DMS79 treated with DMSO at 0.1 percent for 48 hours (cell line): ENCODE data around the gene RRP36.
A peak's percentile ranks its signal among the peaks of the same experiment; 100 is the strongest.

ENCODE experiments used
- DNase-seq: peaks from one replicate; lab custom pipeline; 2025; lab: John Stamatoyannopoulos, UW

The RRP36 gene

GRCh38 chr6:43007126-43007525, 14.3 kb upstream of the RRP36 start:
- DNase-seq, result no peak

DNA sequence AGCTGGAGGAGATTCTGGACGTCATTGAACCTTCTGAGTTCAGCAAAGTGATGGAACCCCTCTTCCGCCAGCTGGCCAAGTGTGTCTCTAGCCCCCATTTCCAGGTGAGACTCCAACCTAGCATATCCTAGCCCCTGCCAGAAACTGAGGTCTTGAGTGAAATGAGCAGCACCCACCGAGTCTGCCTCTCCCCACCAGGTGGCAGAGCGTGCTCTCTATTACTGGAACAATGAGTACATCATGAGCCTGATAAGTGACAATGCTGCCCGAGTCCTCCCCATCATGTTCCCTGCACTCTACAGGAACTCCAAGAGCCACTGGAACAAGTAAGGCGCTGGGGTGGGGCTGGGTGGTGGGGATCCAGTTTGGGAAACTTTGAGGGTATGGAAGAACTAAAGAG, 12.3 kb upstream of the RRP36 start:
- DNase-seq, result no peak

DNA sequence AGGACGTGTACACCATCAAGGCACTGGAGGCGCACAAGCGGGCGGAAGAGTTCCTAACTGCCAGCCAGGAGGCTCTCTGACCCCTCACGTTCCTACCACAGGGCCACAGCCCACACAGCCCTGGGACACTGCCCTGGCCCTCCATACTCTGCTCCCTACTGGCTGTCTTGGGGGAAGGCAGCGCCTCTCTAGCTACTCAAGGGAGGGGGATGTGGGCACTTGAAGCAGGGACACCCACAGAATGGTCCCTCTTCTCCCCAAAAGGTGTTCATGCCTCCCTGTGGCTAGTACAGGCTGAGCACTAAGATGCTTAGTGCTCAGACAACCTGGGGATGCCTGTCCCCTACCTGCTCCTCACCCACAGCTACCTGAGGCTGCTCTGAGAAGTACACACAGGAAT, 10.2 kb upstream of the RRP36 start:
- no peak for DNase-seq

- no peak for DNase-seq
These were observed 9.1 kb upstream of the RRP36 start for GRCh38 chr6:43012364-43012763.

GRCh38 chr6:43013097-43013842, 8.2 kb upstream of the RRP36 start:
- DNase-seq, result no peak

- DNase-seq, result peak; percentile 99
These were observed 7.5 kb upstream of the RRP36 start, which contains the start of the genes KLHDC3 and MEA1 for GRCh38 chr6:43013843-43014433. Gene KLHDC3 (plus strand): TSS chr6:43014249. CDS start chr6:43017193, 2,944 bp downstream. Gene MEA1 (minus strand): TSS chr6:43013946. CDS start chr6:43013813, 133 bp downstream.

DNA sequence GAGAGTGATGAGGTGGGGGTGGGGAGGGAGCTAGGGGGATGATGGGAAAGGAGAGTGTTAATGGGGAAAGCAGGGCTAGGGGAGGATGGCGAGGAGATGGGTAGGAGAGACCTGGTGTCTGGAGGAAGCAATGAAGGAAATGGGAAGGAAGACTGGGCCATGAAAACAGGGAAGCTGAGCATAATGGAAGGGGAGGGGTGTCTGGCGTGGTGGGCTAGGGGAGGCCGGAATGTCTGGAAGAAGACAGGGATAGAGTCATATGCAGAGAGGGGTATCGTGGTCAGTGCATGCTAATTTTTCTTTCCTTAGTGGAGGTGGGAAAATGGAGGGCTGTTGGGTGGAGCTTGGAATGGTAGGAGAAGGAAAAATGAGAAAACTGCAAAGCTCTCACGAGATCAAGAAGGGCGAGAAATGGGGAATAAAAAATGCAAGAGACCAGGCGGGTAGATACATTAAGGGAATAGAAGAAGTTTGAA, 7.0 kb upstream of the RRP36 start:
- DNase-seq, result peak; percentile 41

- no peak for DNase-seq
These were observed 5.1 kb upstream of the RRP36 start for GRCh38 chr6:43016176-43016942.

- DNase-seq, result no peak
These were observed 4.5 kb upstream of the RRP36 start for GRCh38 chr6:43016943-43017334.

GRCh38 chr6:43019152-43019551, 2.3 kb upstream of the RRP36 start:
- DNase-seq, result no peak

GRCh38 chr6:43020052-43020705, 1.2 kb upstream of the RRP36 start:
- no peak for DNase-seq

GRCh38 chr6:43020847-43021246, 576 bp upstream of the RRP36 start:
- no peak for DNase-seq

GRCh38 chr6:43024436-43024835, 3.0 kb downstream of the RRP36 start:
- DNase-seq, result no peak

DNA sequence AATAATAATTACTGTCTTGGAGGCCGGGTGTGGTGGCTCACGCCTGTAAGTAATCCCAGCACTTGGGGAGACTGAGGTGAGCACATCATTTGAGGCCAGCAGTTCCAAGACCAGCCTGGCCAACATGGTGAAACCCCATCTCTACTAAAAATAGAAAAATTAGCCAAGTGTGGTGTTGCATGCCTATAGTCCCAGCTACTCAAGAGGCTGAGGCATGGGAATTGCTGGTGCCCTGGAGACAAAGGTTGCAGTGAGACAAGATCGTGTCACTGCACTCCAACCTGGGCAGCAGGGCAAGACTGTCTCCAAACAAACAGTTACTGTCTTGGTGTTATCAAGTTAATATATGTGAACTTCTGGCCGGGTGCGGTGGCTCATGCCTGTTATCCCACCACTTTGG, 4.9 kb downstream of the RRP36 start:
- no peak for DNase-seq

DNA sequence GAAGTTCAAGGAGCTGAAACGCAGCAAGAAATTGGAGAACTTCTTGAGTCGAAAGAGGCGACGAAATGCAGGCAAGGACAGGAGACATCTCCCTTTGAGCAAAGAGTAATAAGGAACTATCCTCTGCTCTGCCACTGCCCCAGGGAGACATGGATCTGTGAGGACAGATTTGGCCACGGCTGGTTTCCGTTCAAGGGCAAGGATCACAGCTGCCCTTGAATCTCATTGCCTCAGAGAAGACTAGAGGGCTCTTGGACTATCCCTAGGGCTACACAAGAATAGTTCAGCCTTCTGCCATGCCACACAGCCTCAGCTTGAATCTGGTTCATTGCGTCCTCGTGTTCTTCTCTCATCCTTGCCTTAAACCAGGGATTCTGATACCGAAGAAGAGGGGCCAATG, 7.7 kb downstream of the RRP36 start:
- DNase-seq, result no peak

- DNase-seq, result no peak
These were observed 10.9 kb downstream of the RRP36 start for GRCh38 chr6:43032326-43032725.

DNA sequence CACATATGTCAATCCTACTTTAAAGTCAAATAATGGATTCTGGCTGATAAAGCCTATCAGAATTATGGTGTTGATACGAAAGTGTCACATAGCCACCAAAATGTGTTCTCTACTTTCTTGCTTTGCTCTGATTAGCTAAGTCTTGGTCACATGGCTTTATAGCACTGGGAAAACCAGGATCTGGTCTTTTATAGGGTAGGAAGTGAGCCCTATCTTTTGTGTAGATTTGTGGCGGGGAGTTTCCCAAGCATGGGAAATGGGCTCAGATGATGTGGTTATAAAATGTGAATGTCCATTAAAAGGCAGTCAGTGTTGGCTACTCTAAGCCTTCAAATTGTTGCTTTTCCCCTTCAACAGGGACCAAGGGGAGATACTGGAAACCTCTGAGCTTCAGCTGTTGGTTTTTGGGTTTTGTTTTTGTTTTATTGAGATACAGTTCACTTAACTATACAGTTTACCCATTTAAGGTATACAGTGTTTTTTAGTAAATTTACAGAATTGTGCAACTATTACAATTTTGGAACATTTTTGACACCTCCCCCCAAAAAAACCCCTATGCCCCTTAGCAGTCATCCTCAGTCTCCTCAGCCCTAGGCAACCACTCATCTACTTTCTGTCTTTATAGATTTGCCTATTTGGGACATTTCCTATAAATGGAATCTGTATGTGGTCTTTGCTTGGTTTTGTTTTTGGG, 12.2 kb downstream of the RRP36 start:
- DNase-seq, result no peak

GRCh38 chr6:43034190-43034525, 12.7 kb downstream of the RRP36 start:
- no peak for DNase-seq

DNA sequence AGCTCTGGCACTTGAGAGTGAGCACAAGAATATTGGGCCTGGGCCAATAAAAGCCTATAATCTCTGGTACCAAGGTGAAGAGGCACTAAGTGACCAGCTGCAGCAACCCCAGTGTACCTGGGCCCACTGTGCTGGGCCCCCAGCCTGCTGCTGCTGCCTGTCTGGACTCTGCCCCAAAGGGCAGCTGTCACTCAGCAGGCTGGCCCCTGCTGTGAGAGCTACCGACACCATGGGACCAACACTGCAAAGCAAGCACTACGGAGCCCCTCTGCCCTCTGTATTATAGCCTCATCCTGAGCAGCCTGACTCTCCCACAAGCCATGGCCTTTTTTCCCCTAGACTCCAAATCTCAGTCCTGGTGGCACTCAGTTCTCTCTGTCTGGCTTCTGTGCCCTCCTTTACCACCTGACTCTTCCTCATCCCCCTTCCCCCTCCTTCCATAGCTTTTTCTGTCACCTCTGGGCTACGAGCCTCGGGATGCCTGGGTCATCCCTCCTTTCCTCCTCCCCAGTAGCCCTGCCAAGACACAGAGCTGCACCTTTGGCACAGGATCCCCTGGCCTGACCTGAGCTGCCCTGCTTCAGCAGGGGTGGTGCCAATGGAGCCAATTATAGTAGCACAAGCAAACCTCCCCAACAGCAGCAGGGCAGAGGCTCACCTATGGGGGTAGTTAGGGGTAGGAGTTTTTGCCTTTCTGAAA, 14.2 kb downstream of the RRP36 start:
- DNase-seq, result no peak

- no peak for DNase-seq
These were observed 15.3 kb downstream of the RRP36 start for GRCh38 chr6:43036712-43037111.

DNA sequence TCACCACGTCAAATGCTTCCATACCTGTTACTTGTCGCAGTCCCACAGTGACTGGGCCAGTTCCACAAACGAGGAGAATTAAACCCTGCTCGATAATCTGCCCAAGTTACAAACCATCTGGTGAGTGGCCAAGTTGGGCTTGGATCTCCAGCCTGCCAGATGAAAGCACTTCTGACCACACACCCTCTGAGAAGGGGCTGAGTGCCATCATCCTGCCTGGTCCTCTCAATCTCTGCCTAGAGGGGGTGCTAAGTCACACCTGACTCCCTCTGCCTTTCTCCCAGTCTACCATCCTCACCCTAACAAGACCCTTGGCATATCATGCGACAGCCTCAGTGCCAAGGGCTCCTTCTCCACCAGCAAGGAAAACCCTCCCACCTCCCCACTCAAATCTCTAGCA, 15.8 kb downstream of the RRP36 start:
- DNase-seq, result no peak
